Transverse colon (tissue), 4 donors: ENCODE data around the gene SUGCT.

ENCODE experiments used
- CTCF ChIP-seq, 5 experiments: fragments of 200-600 bp in 3 of 5; fragments of 450-650 bp in 2 of 5; sonication (generic) in 3 of 5; IDR thresholded peaks; 1 replicate in 2 of 5; 2 replicates in 3 of 5; pipeline ENCODE4 v1.5.1; 2016 to 2017; ENCODE audit warnings: antibody characterized with exemption in 5 of 5, inconsistent platforms in 3 of 5, mild to moderate bottlenecking in 2 of 5, moderate library complexity in 1 of 5
- EP300 ChIP-seq: sonication (generic); formaldehyde crosslinking; IDR thresholded peaks from one replicate; pipeline ENCODE4 v1.6.1; 2017; ENCODE audit warnings: antibody characterized with exemption, low read depth
- POLR2AphosphoS5 ChIP-seq, 3 donors: sonication (generic); formaldehyde crosslinking; IDR thresholded peaks; one replicate each; pipeline ENCODE4 v1.6.1; 2016; ENCODE audit warnings: antibody characterized with exemption in 3 of 3

GRCh38 chr7:40412323-40412722 is 277.5 kb downstream of the SUGCT start:
- TF ChIP-seq EP300 (no peak), CTCF (IDR thresholded peaks at IDR 0.05) (no peak), POLR2AphosphoS5 (IDR thresholded peaks at IDR 0.05) (no peak)
